ENCODE measurements around the gene FASN. TPM values are rescaled to one million over a fixed set of nuclear protein-coding genes. Genes with fewer than 3 reads are reported as not detected.

The FASN gene
- total and polyA plus RNA-seq, 2 of the 13 experiments (the other 11 are each of a cell fraction or from before 2014, with no cell fraction given), result 51.7 to 101 TPM

- TF ChIP-seq ZNF382 (CRISPR knock-in tag; IDR thresholded peaks at IDR 0.05; ENCODE audit: borderline replicate concordance) (no peak), HDAC6 (IDR thresholded peaks at IDR 0.05; ENCODE audit: low read depth, low read length) (no peak), NAIF1 (CRISPR knock-in tag; IDR thresholded peaks at IDR 0.05; ENCODE audit: borderline replicate concordance) (no peak), EHMT2 (IDR thresholded peaks at IDR 0.05; ENCODE audit: borderline replicate concordance, low read depth, low read length) (no peak), ZNF75D (CRISPR knock-in tag; IDR thresholded peaks at IDR 0.05; ENCODE audit: borderline replicate concordance) (no peak), SMARCE1 (IDR thresholded peaks at IDR 0.05; ENCODE audit: borderline replicate concordance) (no peak), CHD2 (IDR thresholded peaks at IDR 0.05; ENCODE audit: low read depth, low read length) (no peak), ZNF788 (CRISPR knock-in tag; IDR thresholded peaks at IDR 0.05; ENCODE audit: borderline replicate concordance) (no peak; the same call in 1 of the 2 replicates), ZBTB2 (CRISPR knock-in tag; IDR thresholded peaks at IDR 0.05; ENCODE audit: low read depth) (no peak), ZNF678 (CRISPR knock-in tag; IDR thresholded peaks at IDR 0.05) (no peak), ZNF331 (CRISPR knock-in tag; IDR thresholded peaks at IDR 0.05) (no peak), NR3C1 (CRISPR knock-in tag; IDR thresholded peaks at IDR 0.05) (no peak), PBX2 (CRISPR knock-in tag; IDR thresholded peaks at IDR 0.05) (no peak), SNAPC2 (CRISPR knock-in tag; IDR thresholded peaks at IDR 0.05) (no peak), NFYC (CRISPR knock-in tag; IDR thresholded peaks at IDR 0.05) (no peak), ZNF17 (CRISPR knock-in tag; IDR thresholded peaks at IDR 0.05) (no peak), MTA1 (CRISPR knock-in tag; IDR thresholded peaks at IDR 0.05; ENCODE audit: borderline replicate concordance) (no peak), CSRNP1 (CRISPR knock-in tag; IDR thresholded peaks at IDR 0.05) (peak; percentile 75), SOX5 (CRISPR knock-in tag; IDR thresholded peaks at IDR 0.05; ENCODE audit: borderline replicate concordance) (no peak), HNRNPLL (IDR thresholded peaks at IDR 0.05; ENCODE audit: low read depth, low read length, poor library complexity, severe bottlenecking) (peak; percentile 37), PRMT3 (CRISPR knock-in tag; IDR thresholded peaks at IDR 0.05; ENCODE audit: borderline replicate concordance, low read depth) (no peak), ZNF329 (CRISPR knock-in tag; IDR thresholded peaks at IDR 0.05; ENCODE audit: low read depth) (no peak), ZNF547 (CRISPR knock-in tag; IDR thresholded peaks at IDR 0.05) (peak; percentile 68), ZNF33B (CRISPR knock-in tag; IDR thresholded peaks at IDR 0.05) (no peak), ZNF333 (CRISPR knock-in tag; IDR thresholded peaks at IDR 0.05; ENCODE audit: borderline replicate concordance) (0 out of 2 replicates have a peak, but pooled peaks have one; percentile 74)
These were observed 1.1 kb upstream of the FASN start (continued) for GRCh38 chr17:82098939-82099763.

Measured in HepG2 (cell line).